Body of pancreas (tissue), 4 donors: Measurements from ENCODE around the gene CADM2.

Source experiments
- CTCF ChIP-seq, 7 experiments: fragments of 450-650 bp in 4 of 7; fragments of 200-600 bp in 3 of 7; sonication (generic) in 3 of 7; IDR thresholded peaks; one replicate each; pipeline ENCODE4 v1.5.1; 2016 to 2019; ENCODE audit warnings: antibody characterized with exemption in 7 of 7
- POLR2A ChIP-seq, 3 donors: fragments of 450-650 bp; IDR thresholded peaks; one replicate each; pipeline ENCODE4 v1.6.1; 2016; ENCODE audit warnings: antibody characterized with exemption in 3 of 3, mild to moderate bottlenecking in 2 of 3

DNA sequence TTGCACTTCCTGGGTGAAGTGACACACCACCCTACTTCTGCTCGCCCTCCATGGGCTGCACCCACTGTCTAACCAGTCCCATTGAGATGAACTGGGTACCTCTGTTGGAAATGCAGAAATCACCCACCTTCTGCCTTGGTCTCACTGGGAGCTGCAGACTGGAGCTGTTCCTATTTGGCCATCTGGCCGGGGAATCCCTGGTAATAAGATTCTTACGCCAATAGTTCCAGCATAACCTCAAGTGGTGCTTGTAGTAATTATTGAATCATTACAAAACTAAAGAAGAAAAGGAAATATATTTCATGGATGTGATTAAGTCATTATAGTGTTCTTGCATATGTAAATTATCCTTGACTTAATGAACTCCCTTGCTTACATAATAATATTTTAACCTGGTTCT, 841.9 kb downstream of the CADM2 start:
- no peak for TF ChIP-seq CTCF (IDR thresholded peaks at IDR 0.05)
- no peak for TF ChIP-seq POLR2A (IDR thresholded peaks at IDR 0.05)
